Measurements from ENCODE around the gene OR5M11.
"Not testable (repeated sequence)": the region's sequence is repeated elsewhere in the genome, so short reads cannot be mapped to it uniquely, and the experiment has no call there.

The OR5M11 gene

GRCh38 chr11:56543157-56543556, at the start of gene OR5M11:
OR5M11 (minus strand) TSS chr11:56543257; CDS start chr11:56543257, 0 bp downstream.
- DNase-seq, result no peak

- DNase-seq, result not testable (repeated sequence)
Observed at GRCh38 chr11:56592088-56592717, 49.1 kb upstream of the OR5M11 start.

GRCh38 chr11:56577621-56578020, 34.6 kb upstream of the OR5M11 start, which contains the start of gene OR5M10:
OR5M10 (minus strand) TSS chr11:56577721; CDS start chr11:56577721, 0 bp downstream.
- no peak for DNase-seq

GRCh38 chr11:56558574-56558973, 15.5 kb upstream of the OR5M11 start:
- no peak for DNase-seq

- DNase-seq, result not testable (repeated sequence)
Observed at GRCh38 chr11:56554691-56555090, 11.6 kb upstream of the OR5M11 start.

- DNase-seq, result no peak
Observed at GRCh38 chr11:56545531-56545930, 2.5 kb upstream of the OR5M11 start.

- DNase-seq, result no peak
Observed at GRCh38 chr11:56543739-56544138, 682 bp upstream of the OR5M11 start.

GRCh38 chr11:56533054-56533740, 9.9 kb downstream of the OR5M11 start:
- DNase-seq, result no peak

GRCh38 chr11:56531856-56532255, 11.2 kb downstream of the OR5M11 start:
- no peak for DNase-seq

- no peak for DNase-seq
Observed at GRCh38 chr11:56522008-56522407, 21.0 kb downstream of the OR5M11 start.

- DNase-seq, result no peak
Observed at GRCh38 chr11:56513280-56513679, 29.8 kb downstream of the OR5M11 start.

GRCh38 chr11:56509439-56509838, 33.6 kb downstream of the OR5M11 start:
- no peak for DNase-seq

GRCh38 chr11:56497010-56497409, 46.0 kb downstream of the OR5M11 start:
- DNase-seq, result no peak

GRCh38 chr11:56495117-56495516, 47.9 kb downstream of the OR5M11 start:
- no peak for DNase-seq

Measured in activated CD4-positive, alpha-beta T cell treated with anti-CD3 and anti-CD28 coated beads, Interleukin-2, amount 50 U/mL, for 4 hours (primary cell).